GM18867 (cell line): ENCODE measurements around the gene TMEM255B.
"Not testable (repeated sequence)": the region's sequence is repeated elsewhere in the genome, so short reads cannot be mapped to it uniquely, and the experiment has no call there.

Source experiments
- ATAC-seq: cut with Tn5 transposase; IDR thresholded peaks from one replicate; pipeline ENCODE4 v1.9.1; 2021; ENCODE audit warnings: mild to moderate bottlenecking, moderate library complexity; ENCODE audit not compliant: unreplicated experiment

TMEM255B gene

GRCh38 chr13:113815151-113816058, 56.4 kb downstream of the TMEM255B start:
- peak; percentile 53 for ATAC-seq

DNA sequence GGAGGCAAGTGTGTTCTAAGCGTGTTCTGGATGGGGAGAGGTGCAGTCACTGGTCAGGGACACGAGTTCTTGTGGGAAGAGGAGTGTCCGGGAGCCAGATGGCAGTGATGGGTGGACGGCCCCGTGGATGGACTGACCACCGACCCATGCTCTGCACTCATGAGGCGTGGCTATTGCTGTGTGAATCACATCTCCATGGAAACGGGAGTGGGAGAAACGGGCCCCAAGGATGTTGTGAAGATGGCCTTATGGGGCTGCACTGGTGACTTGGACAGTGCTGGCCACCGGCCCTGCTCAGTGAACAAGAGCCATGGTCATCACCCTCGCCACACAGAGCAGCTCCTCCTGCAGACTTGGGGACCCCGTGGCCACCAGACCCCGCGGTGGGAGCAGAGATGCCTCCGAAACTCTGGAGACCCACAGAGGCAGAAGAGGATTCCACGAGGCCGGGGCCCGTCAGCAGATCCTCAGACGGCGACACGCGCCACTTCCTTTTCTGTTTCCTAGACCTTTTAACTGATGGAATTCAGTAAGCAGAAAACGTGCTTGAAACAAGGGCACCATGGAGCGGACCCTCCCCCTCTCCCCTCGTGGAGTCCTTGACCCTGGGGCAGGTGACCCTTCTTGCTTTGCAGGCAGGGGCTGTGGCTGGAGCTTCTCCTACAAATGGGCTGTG, 57.4 kb downstream of the TMEM255B start:
- ATAC-seq, result no peak

DNA sequence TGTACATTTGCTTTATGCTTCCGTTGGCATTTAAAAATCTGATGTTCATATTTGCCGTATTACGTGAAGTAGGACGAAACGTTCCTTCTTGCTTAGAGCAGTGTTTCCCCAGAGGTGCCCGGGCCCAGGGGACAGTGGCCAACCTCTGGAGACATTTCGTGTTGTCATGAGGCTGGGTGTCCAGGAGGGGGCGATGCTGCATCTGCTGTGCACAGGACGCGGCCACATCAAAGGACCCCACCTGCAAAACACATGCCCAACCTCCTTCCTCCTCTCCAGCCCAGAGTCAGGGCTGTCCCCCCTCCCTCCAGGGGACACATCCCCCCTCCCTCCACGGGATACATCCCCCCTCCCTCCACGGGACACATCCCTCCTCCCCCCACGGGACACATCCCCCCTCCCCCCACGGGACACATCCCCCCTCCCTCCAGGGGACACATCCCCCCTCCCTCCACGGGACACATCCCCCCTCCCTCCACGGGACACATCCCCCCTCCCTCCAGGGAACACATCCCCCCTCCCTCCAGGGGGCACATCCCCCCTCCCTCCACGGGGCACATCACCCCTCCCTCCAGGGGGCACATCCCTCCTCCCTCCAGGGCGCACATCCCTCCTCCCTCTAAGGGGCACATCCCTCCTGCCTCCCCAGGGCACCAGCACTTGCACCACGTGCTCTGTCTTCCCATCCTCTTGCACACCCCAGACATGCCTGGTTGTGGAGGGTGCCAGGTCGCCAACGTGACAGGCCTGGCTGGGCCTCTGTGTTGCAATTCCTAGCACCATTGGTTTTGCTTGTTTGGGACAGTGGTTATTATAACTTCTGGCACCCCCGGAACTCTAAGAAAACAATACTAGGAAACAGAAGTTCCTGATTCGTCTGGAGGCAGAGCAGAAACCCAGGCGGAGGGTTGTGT, 58.2 kb downstream of the TMEM255B start:
- ATAC-seq, result no peak

GRCh38 chr13:113817860-113818691, 59.0 kb downstream of the TMEM255B start:
- no peak for ATAC-seq

- ATAC-seq, result no peak
Observed at GRCh38 chr13:113818700-113819295, 59.8 kb downstream of the TMEM255B start.

DNA sequence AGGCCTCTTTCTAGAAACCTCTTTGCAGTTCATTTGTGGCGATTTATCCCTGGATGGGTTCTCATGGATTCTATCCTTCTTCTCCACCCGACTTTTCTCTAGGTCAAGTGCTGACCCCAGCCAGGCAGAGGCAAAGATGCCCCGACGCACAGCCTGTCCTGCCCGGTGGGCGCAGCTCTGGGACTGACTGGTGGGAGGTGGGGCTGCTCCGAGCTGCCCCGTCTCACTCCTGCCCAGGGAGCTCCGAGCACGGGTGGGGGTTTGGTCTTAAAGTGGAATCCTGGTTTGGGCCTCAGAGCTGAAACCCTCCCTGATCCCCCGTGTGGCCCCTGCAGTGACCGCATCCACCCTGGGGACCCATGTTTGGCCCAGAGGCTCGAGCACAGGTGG, 60.3 kb downstream of the TMEM255B start:
- no peak for ATAC-seq

- ATAC-seq, result no peak
Observed at GRCh38 chr13:113819731-113820715, 61.0 kb downstream of the TMEM255B start.

- ATAC-seq, result no peak
Observed at GRCh38 chr13:113820813-113821651, 62.0 kb downstream of the TMEM255B start.

GRCh38 chr13:113821847-113822246, 62.8 kb downstream of the TMEM255B start:
- ATAC-seq, result no peak

- ATAC-seq, result no peak
Observed at GRCh38 chr13:113822266-113822665, 63.2 kb downstream of the TMEM255B start.

GRCh38 chr13:113822956-113823744, 64.1 kb downstream of the TMEM255B start:
- ATAC-seq, result no peak

DNA sequence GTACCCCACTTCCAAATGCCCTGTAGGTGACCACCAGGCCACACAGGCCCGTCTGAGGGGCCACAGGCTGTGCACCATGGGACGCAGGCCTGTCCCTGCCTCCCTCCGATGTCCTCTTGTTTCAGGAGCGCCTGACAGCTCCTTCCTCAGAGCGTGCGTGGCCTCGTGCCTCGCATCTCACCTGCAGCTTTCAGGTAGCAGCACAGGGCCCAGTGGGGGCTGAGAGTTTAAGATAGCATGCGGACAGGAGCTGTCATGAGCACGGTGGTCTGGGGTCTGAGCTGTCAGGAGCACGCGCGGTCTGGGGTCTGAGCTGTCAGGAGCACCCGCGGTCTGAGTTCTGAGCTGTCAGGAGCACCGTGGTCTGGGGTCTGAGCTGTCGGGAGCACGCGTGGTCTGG, 64.7 kb downstream of the TMEM255B start:
- ATAC-seq, result no peak

DNA sequence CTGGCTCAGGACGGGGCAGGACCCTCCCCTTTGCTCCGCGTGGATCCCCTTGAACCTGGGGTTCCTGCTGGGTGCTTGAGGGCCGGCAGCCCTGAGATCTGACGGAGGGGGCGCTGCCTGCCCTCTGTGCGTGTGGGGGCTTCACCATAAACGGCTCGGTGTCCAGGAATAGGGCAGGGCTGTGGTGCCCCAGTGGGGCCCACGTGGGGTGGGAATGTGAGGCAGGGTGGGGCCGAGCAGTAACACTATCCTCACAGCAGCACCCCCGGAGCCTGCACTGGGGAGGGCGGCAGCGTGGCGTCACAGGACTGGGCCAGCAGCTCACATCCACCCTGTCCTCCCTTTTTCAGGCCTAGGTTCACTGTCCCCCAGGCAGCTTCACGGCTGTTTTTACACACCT, 66.8 kb downstream of the TMEM255B start:
- ATAC-seq, result no peak

- not testable (repeated sequence) for ATAC-seq
Observed at GRCh38 chr13:113826446-113826845, 67.4 kb downstream of the TMEM255B start.

GRCh38 chr13:113827021-113827420, 68.0 kb downstream of the TMEM255B start:
- no peak for ATAC-seq

- no peak for ATAC-seq
Observed at GRCh38 chr13:113828282-113828825, 69.3 kb downstream of the TMEM255B start.
